ENCODE data around the gene UGT2B10. TPM values are rescaled to one million over a fixed set of nuclear protein-coding genes. Genes with fewer than 3 reads are reported as not detected.

UGT2B10 gene
- total and polyA plus RNA-seq, 2 of the 13 experiments (the other 11 are each of a cell fraction or from before 2014, with no cell fraction given): 107 to 148 TPM

DNA sequence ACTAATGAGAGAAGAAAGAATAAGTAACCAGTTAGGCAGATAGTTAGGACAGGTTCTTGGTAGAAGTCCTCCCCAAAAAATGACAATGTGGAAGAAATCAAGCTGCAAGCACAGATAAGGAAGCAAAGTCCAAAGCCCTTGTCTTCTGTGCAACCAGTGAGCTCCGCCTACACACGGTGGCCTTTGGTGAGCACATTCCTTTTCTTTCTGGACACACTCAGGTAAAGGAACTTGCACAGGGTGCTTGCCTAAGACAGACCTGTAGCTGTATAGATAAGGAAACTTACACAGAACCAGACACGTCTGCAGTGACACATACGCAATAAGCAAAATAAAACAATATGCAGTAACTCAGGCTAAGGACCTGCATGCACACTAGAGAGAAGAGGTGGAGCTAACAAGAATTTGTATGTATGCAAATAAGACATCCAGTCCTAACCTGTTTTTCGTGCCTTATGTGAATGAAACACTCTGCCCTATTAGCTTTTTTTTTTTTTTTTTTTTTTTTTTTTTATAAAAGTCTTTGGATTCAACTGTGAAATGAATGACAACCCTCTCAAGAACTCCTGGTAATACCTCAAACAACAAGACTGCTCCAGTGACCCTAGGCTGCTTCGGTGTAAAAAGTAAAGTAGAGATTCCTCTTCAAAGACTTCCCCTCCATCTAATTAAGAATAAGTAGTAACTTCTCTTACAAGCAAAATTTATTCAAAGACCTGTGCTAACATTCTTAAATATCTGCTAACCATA lies 48.8 kb downstream of the UGT2B10 start (continued):
- no peak for TF ChIP-seq TP53 (CRISPR knock-in tag; conservative IDR thresholded peaks at IDR 0.05)
- no peak for TF ChIP-seq TAF15 (IDR thresholded peaks at IDR 0.05; ENCODE audit: low read depth, low read length, poor library complexity, severe bottlenecking)
- TF ChIP-seq MXD1 (CRISPR knock-in tag; IDR thresholded peaks at IDR 0.05): no peak
- peak; percentile 84 for TF ChIP-seq ZNF691 (CRISPR knock-in tag; IDR thresholded peaks at IDR 0.05; ENCODE audit: borderline replicate concordance, low read depth)
- TF ChIP-seq ZNF644 (CRISPR knock-in tag; IDR thresholded peaks at IDR 0.05; ENCODE audit: low read depth): peak; percentile 81; the same call in 1 of the 2 replicates
- no peak; a peak in 1 of 4 replicates for TF ChIP-seq POLR2A (IDR thresholded peaks at IDR 0.05; ENCODE audit: insufficient read depth in 1 of 2, low read depth in 2 of 2, low read length in 2 of 2)
- no peak for TF ChIP-seq GMEB1 (CRISPR knock-in tag; IDR thresholded peaks at IDR 0.05; ENCODE audit: borderline replicate concordance)
- TF ChIP-seq SP5 (CRISPR knock-in tag; IDR thresholded peaks at IDR 0.05; ENCODE audit: borderline replicate concordance, low read depth): peak; percentile 97
- TF ChIP-seq RARA (CRISPR knock-in tag; IDR thresholded peaks at IDR 0.05): peak; percentile 12; the same call in 1 of the 2 replicates
- no peak; the same call in 1 of the 2 replicates for TF ChIP-seq NR2F6 (IDR thresholded peaks at IDR 0.05)
- peak; percentile 37; the same call in 1 of the 2 replicates for TF ChIP-seq NR2F6 (CRISPR knock-in tag; IDR thresholded peaks at IDR 0.05)
- TF ChIP-seq SOX6 (IDR thresholded peaks at IDR 0.05): no peak
- peak; percentile 86 for TF ChIP-seq SOX6 (CRISPR knock-in tag; IDR thresholded peaks at IDR 0.05)
- TF ChIP-seq DPF2 (CRISPR knock-in tag; IDR thresholded peaks at IDR 0.05; ENCODE audit: borderline replicate concordance, low read depth): peak; percentile 63; the same call in 1 of the 2 replicates
- 0 out of 2 replicates have a peak, but pooled peaks have one; percentile 61 for TF ChIP-seq MBD4 (IDR thresholded peaks at IDR 0.05; ENCODE audit: borderline replicate concordance, low read length)
- TF ChIP-seq, protein P1, sequence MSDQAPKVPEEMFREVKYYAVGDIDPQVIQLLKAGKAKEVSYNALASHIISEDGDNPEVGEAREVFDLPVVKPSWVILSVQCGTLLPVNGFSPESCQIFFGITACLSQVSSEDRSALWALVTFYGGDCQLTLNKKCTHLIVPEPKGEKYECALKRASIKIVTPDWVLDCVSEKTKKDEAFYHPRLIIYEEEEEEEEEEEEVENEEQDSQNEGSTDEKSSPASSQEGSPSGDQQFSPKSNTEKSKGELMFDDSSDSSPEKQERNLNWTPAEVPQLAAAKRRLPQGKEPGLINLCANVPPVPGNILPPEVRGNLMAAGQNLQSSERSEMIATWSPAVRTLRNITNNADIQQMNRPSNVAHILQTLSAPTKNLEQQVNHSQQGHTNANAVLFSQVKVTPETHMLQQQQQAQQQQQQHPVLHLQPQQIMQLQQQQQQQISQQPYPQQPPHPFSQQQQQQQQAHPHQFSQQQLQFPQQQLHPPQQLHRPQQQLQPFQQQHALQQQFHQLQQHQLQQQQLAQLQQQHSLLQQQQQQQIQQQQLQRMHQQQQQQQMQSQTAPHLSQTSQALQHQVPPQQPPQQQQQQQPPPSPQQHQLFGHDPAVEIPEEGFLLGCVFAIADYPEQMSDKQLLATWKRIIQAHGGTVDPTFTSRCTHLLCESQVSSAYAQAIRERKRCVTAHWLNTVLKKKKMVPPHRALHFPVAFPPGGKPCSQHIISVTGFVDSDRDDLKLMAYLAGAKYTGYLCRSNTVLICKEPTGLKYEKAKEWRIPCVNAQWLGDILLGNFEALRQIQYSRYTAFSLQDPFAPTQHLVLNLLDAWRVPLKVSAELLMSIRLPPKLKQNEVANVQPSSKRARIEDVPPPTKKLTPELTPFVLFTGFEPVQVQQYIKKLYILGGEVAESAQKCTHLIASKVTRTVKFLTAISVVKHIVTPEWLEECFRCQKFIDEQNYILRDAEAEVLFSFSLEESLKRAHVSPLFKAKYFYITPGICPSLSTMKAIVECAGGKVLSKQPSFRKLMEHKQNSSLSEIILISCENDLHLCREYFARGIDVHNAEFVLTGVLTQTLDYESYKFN (CRISPR knock-in tag; conservative IDR thresholded peaks at IDR 0.05): peak; percentile 85
- peak; percentile 46; the same call in 1 of the 2 replicates for TF ChIP-seq ZNF574 (CRISPR knock-in tag; IDR thresholded peaks at IDR 0.05)
- no peak for TF ChIP-seq REXO4 (CRISPR knock-in tag; IDR thresholded peaks at IDR 0.05; ENCODE audit: borderline replicate concordance)
- peak; percentile 37; the same call in 1 of the 2 replicates for TF ChIP-seq CEBPB (IDR thresholded peaks at IDR 0.05; ENCODE audit: borderline replicate concordance, low read depth, low read length)
